ENCODE measurements around the gene PHACTR1. TPM values are rescaled to one million over a fixed set of nuclear protein-coding genes. Genes with fewer than 3 reads are reported as not detected.

Gene PHACTR1
- total and polyA plus RNA-seq, 2 experiments from 2014 or later = 0.65 to 3.2 TPM

DNA sequence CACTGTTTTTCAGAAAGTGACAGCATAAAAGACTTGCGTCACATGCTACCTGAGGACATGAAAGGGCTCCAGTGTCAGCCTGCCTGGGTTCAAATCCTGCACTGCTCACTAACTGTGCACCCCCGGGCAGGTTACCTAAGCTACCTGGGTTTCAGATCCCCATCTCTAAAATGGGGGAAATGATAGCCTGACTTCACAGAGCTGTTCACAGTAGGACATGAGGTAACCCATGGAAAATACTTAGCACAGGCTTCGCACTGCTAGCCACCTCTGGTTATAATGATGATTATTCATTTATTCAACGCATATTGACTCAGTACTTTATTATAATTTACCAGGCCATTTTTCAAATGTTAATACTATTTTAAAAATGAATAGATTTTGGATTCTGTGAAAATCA is 588.7 kb downstream of the PHACTR1 start:
- Histone ChIP-seq H3K79me2 (ENCODE audit: insufficient read depth) (no peaks in the 10 kb centered on the region), H3K27me3 (replicated peaks; ENCODE audit: insufficient read depth) (no peaks in the 10 kb centered on the region), H3K36me3 (ENCODE audit: low read depth) (peaks cover 14% of the 10 kb centered on the region; the same call in 1 of the 2 replicates), H3K4me3 (no peak overlapping the region), H3K9me2 (ENCODE audit: insufficient read depth) (no peaks in the 10 kb centered on the region), H2AFZ (no peak overlapping the region), H4K20me1 (ENCODE audit: insufficient read depth) (no peaks in the 10 kb centered on the region), H3K4me1 (ENCODE audit: insufficient read depth) (peaks cover 15% of the 10 kb centered on the region), H3K9ac (no peak overlapping the region), H3K27ac (no peak overlapping the region), H3K4me2 (ENCODE audit: unreplicated experiment) (no peak overlapping the region), H3K9me3 (ENCODE audit: low read depth) (no peaks in the 10 kb centered on the region), H3F3A (ENCODE audit: insufficient read depth) (peaks cover 17% of the 10 kb centered on the region)
- DNase-seq = no peak
- in situ Hi-C loops (cut with MboI) = no loop called here
- TF ChIP-seq EZH2 (IDR thresholded peaks at IDR 0.05; ENCODE audit: insufficient read depth, poor library complexity, severe bottlenecking) = no peak
- TF ChIP-seq EZH2phosphoT487 (IDR thresholded peaks at IDR 0.05; ENCODE audit: insufficient read depth, low read depth) = no peak
- 72 to 74% methylated on average over 4 of the region's 4 CpGs for WGBS, 2 experiments (ENCODE audit: low coverage in 1 of 2, low lambda C conversion rate in 2 of 2, missing lambda C conversion rate in 2 of 2)

- no peaks in the 10 kb centered on the region for H3K9me3 ChIP-seq (ENCODE audit: low read depth)
- no peaks in the 10 kb centered on the region for H4K20me1 ChIP-seq (ENCODE audit: insufficient read depth)
- H3K4me1 ChIP-seq (ENCODE audit: insufficient read depth) = peaks cover 15% of the 10 kb centered on the region
- no peak overlapping the region for H3K4me2 ChIP-seq (ENCODE audit: unreplicated experiment)
- H3F3A ChIP-seq (ENCODE audit: insufficient read depth) = peaks cover 17% of the 10 kb centered on the region
- H3K9ac ChIP-seq = no peak overlapping the region
- H2AFZ ChIP-seq = no peak overlapping the region
- WGBS, 2 experiments (ENCODE audit: low coverage in 1 of 2, low lambda C conversion rate in 2 of 2, missing lambda C conversion rate in 2 of 2) = 97 to 100% methylated on average over 1 of the region's 1 CpG
- H3K9me2 ChIP-seq (ENCODE audit: insufficient read depth) = no peaks in the 10 kb centered on the region
- no peaks in the 10 kb centered on the region for H3K79me2 ChIP-seq (ENCODE audit: insufficient read depth)
- H3K27me3 ChIP-seq (replicated peaks; ENCODE audit: insufficient read depth) = no peaks in the 10 kb centered on the region
- H3K27ac ChIP-seq = no peak overlapping the region
- no peak overlapping the region for H3K4me3 ChIP-seq
- no peak for DNase-seq
- no peak for TF ChIP-seq EZH2phosphoT487 (IDR thresholded peaks at IDR 0.05; ENCODE audit: insufficient read depth, low read depth)
- TF ChIP-seq EZH2 (IDR thresholded peaks at IDR 0.05; ENCODE audit: insufficient read depth, poor library complexity, severe bottlenecking) = no peak
- in situ Hi-C loops (cut with MboI) = no loop called here
- peaks cover 14% of the 10 kb centered on the region; the same call in 1 of the 2 replicates for H3K36me3 ChIP-seq (ENCODE audit: low read depth)
Observed at GRCh38 chr6:13305791-13306190, 589.2 kb downstream of the PHACTR1 start.

- in situ Hi-C loops (cut with MboI) = no loop called here
- TF ChIP-seq EZH2phosphoT487 (IDR thresholded peaks at IDR 0.05; ENCODE audit: insufficient read depth, low read depth) = no peak
- TF ChIP-seq EZH2 (IDR thresholded peaks at IDR 0.05; ENCODE audit: insufficient read depth, poor library complexity, severe bottlenecking) = no peak
- H3K4me2 ChIP-seq (ENCODE audit: unreplicated experiment) = no peak overlapping the region
- H3K36me3 ChIP-seq (ENCODE audit: low read depth) = peaks cover 20% of the 10 kb centered on the region
- H3K4me1 ChIP-seq (ENCODE audit: insufficient read depth) = peaks cover 12% of the 10 kb centered on the region
- no peaks in the 10 kb centered on the region for H3K79me2 ChIP-seq (ENCODE audit: insufficient read depth)
- WGBS, 2 experiments (ENCODE audit: low coverage in 1 of 2, low lambda C conversion rate in 2 of 2, missing lambda C conversion rate in 2 of 2) = 92 to 95% methylated on average over 7 of the region's 7 CpGs
- DNase-seq = peak; percentile 35
- no peak overlapping the region for H3K27ac ChIP-seq
- no peak overlapping the region for H2AFZ ChIP-seq
- peaks cover 17% of the 10 kb centered on the region for H3F3A ChIP-seq (ENCODE audit: insufficient read depth)
- H3K27me3 ChIP-seq (replicated peaks; ENCODE audit: insufficient read depth) = no peaks in the 10 kb centered on the region
- H4K20me1 ChIP-seq (ENCODE audit: insufficient read depth) = no peaks in the 10 kb centered on the region
- no peak overlapping the region for H3K9ac ChIP-seq
- no peaks in the 10 kb centered on the region for H3K9me3 ChIP-seq (ENCODE audit: low read depth)
- no peak overlapping the region for H3K4me3 ChIP-seq
- H3K9me2 ChIP-seq (ENCODE audit: insufficient read depth) = no peaks in the 10 kb centered on the region
Observed at GRCh38 chr6:13307508-13307995, 591.0 kb downstream of the PHACTR1 start.

GRCh38 chr6:13308332-13308731 is 591.8 kb downstream of the PHACTR1 start:
- H3K36me3 ChIP-seq (ENCODE audit: low read depth) = peaks cover 20% of the 10 kb centered on the region
- H3K27ac ChIP-seq = no peak overlapping the region
- no peak for DNase-seq
- TF ChIP-seq EZH2phosphoT487 (IDR thresholded peaks at IDR 0.05; ENCODE audit: insufficient read depth, low read depth) = no peak
- TF ChIP-seq EZH2 (IDR thresholded peaks at IDR 0.05; ENCODE audit: insufficient read depth, poor library complexity, severe bottlenecking) = no peak
- H3K9me2 ChIP-seq (ENCODE audit: insufficient read depth) = no peaks in the 10 kb centered on the region
- no peak overlapping the region for H2AFZ ChIP-seq
- H3K9me3 ChIP-seq (ENCODE audit: low read depth) = no peaks in the 10 kb centered on the region
- H3K4me2 ChIP-seq (ENCODE audit: unreplicated experiment) = no peak overlapping the region
- no peaks in the 10 kb centered on the region for H4K20me1 ChIP-seq (ENCODE audit: insufficient read depth)
- in situ Hi-C loops (cut with MboI) = no loop called here
- H3K4me1 ChIP-seq (ENCODE audit: insufficient read depth) = peaks cover 7% of the 10 kb centered on the region
- H3F3A ChIP-seq (ENCODE audit: insufficient read depth) = peaks cover 14% of the 10 kb centered on the region
- no peak overlapping the region for H3K4me3 ChIP-seq
- H3K9ac ChIP-seq = no peak overlapping the region
- 100% methylated on average over 1 of the region's 1 CpG for WGBS, 2 experiments (ENCODE audit: low coverage in 1 of 2, low lambda C conversion rate in 2 of 2, missing lambda C conversion rate in 2 of 2)
- no peaks in the 10 kb centered on the region for H3K79me2 ChIP-seq (ENCODE audit: insufficient read depth)
- H3K27me3 ChIP-seq (replicated peaks; ENCODE audit: insufficient read depth) = no peaks in the 10 kb centered on the region

Data from GM23248 (cell line).